Erythroblast (primary cell): Measurements from ENCODE around the gene ESAM.

Experiments
- GATA1 ChIP-seq: IDR thresholded peaks from 2 replicates; pipeline ENCODE4 v1.6.1; 2011; ENCODE audit warnings: low read depth, mild to moderate bottlenecking, control low read depth, low read length, moderate library complexity
- POLR2A ChIP-seq: IDR thresholded peaks from 2 replicates; pipeline ENCODE4 v1.6.1; 2011; ENCODE audit warnings: mild to moderate bottlenecking, low read length

GRCh38 chr11:124800226-124800929 lies 38.3 kb upstream of the ESAM start, which contains the start of gene MSANTD2:
- peak; percentile 60 for TF ChIP-seq POLR2A
- no peak for TF ChIP-seq GATA1
